Measurements from ENCODE around the gene ZC3H13. TPM values are rescaled to one million over a fixed set of nuclear protein-coding genes. Genes with fewer than 3 reads are reported as not detected.

Gene ZC3H13
- total and polyA plus RNA-seq, 2 of the 8 experiments (the other 6 are each of a cell fraction or from before 2014, with no cell fraction given): 5.1 to 57.8 TPM

GRCh38 chr13:46022481-46022880 lies 30.1 kb downstream of the ZC3H13 start:
- no peak overlapping the region for H3K14ac ChIP-seq (ENCODE audit: insufficient read length)
- H3K79me1 ChIP-seq (ENCODE audit: low read depth, low read length): peaks cover 2% of the 10 kb centered on the region; the same call in 1 of the 2 replicates
- H3K56ac ChIP-seq (replicated peaks; ENCODE audit: insufficient read length, low read depth, low read length): no peak overlapping the region
- no peaks in the 10 kb centered on the region for H3K4me1 ChIP-seq (replicated peaks in 1 of 4; ENCODE audit: control insufficient read depth in 3 of 4, insufficient read depth in 4 of 4, low read length in 3 of 4)
- no peak overlapping the region for H2BK15ac ChIP-seq (ENCODE audit: low read length)
- H4K5ac ChIP-seq (ENCODE audit: insufficient read length, low read depth, low read length): no peak overlapping the region
- no peak overlapping the region for H3K27ac ChIP-seq (ENCODE audit: low read depth, low read length)
- ChIA-PET POLR2A (ENCODE audit: partially characterized antibody) (no interaction called here), CTCF (ENCODE audit: partially characterized antibody) (no interaction called here)
- no peak overlapping the region for H3K4me2 ChIP-seq (ENCODE audit: insufficient read depth in 1 of 2, low read depth in 2 of 2, low read length in 2 of 2)
- H3K18ac ChIP-seq (ENCODE audit: extremely low read depth, low read length): no peak overlapping the region
- peaks cover 0 to 8% of the 10 kb centered on the region in 2 experiments; a peak in 1 of 4 replicates for H3K79me2 ChIP-seq (ENCODE audit: control insufficient read depth in 1 of 2, insufficient read depth in 2 of 2, low read length in 2 of 2)
- H3K23ac ChIP-seq (ENCODE audit: insufficient read length): no peak overlapping the region
- H3K36me3 ChIP-seq (ENCODE audit: control insufficient read depth in 2 of 4, insufficient read depth in 4 of 4, low read length in 3 of 4): peaks cover 0 to 15% (median 4%) of the 10 kb centered on the region in 4 experiments; a peak in 5 of 8 replicates
- H2BK5ac ChIP-seq (ENCODE audit: low read depth, low read length): no peak overlapping the region
- H3K27me3 ChIP-seq (replicated peaks in 1 of 4; ENCODE audit: control insufficient read depth in 3 of 4, extremely low read depth in 1 of 4, insufficient read depth in 3 of 4, low read length in 3 of 4): no peaks in the 10 kb centered on the region
- H2AFZ ChIP-seq (ENCODE audit: low read length): no peak overlapping the region
- H2BK120ac ChIP-seq (replicated peaks; ENCODE audit: low read depth, low read length): no peak overlapping the region
- no peak overlapping the region for H3K4ac ChIP-seq (replicated peaks; ENCODE audit: insufficient read length, low read depth, low read length)
- H2BK12ac ChIP-seq (ENCODE audit: low read depth, low read length): no peak overlapping the region
- H3K23me2 ChIP-seq (ENCODE audit: low read depth, low read length): no peaks in the 10 kb centered on the region
- DNase-seq (ENCODE audit: low read depth in 1 of 2, low spot score in 2 of 2) (no peak), FAIRE-seq (no peak)
- no peak overlapping the region for H2AK5ac ChIP-seq (ENCODE audit: low read depth, low read length)
- H4K8ac ChIP-seq (ENCODE audit: extremely low read depth, insufficient read depth, low read length): no peak overlapping the region
- H2BK20ac ChIP-seq (ENCODE audit: low read length): no peak overlapping the region
- no peaks in the 10 kb centered on the region for H3K9me3 ChIP-seq (ENCODE audit: insufficient read depth in 2 of 2, low read depth in 1 of 2, low read length in 1 of 2)
- H3K4me3 ChIP-seq (ENCODE audit: extremely low read depth in 1 of 4, insufficient read depth in 2 of 4, low read depth in 3 of 4, low read length in 4 of 4): no peak overlapping the region
- H4K20me1 ChIP-seq (replicated peaks in 1 of 2; ENCODE audit: control insufficient read depth in 1 of 2, insufficient read depth in 2 of 2, low read length in 2 of 2): peaks cover 0 to 2% of the 10 kb centered on the region in 2 experiments
- 94% methylated on average over 2 of the region's 2 CpGs; no CpG with 5 or more reads in 1 of the 2 experiments for WGBS, 2 experiments (ENCODE audit: extremely low coverage in 1 of 2, insufficient coverage in 1 of 2, insufficient read length in 1 of 2, insufficient replicate concordance in 2 of 2, low coverage in 1 of 2, low lambda C conversion rate in 2 of 2, missing lambda C conversion rate in 1 of 2)
- no peak overlapping the region for H4K91ac ChIP-seq (replicated peaks; ENCODE audit: insufficient read length, low read length)
- no peak overlapping the region for H3K9ac ChIP-seq (replicated peaks in 1 of 4; ENCODE audit: extremely low read depth in 1 of 4, low read depth in 3 of 4, low read length in 3 of 4)
- TF ChIP-seq NANOG (IDR thresholded peaks at IDR 0.05; ENCODE audit: insufficient read depth, low read depth, low read length, poor library complexity, severe bottlenecking) (no peak), SIX5 (IDR thresholded peaks at IDR 0.05; ENCODE audit: low read depth, low read length) (no peak), SP2 (IDR thresholded peaks at IDR 0.05; ENCODE audit: low read length) (no peak), SUZ12 (IDR thresholded peaks at IDR 0.05; ENCODE audit: low read length) (no peak), SP1 (IDR thresholded peaks at IDR 0.05; ENCODE audit: low read depth, low read length) (no peak), CBX5 (IDR thresholded peaks at IDR 0.05; ENCODE audit: low read depth, low read length) (no peak), USF2 (IDR thresholded peaks at IDR 0.05; ENCODE audit: low read length) (no peak), GABPA (IDR thresholded peaks at IDR 0.05; ENCODE audit: borderline replicate concordance, insufficient read depth, low read length) (no peak), E2F6 (IDR thresholded peaks at IDR 0.05) (no peak), EGR1 (IDR thresholded peaks at IDR 0.05; ENCODE audit: borderline replicate concordance, low read depth, low read length) (no peak), KDM5A (IDR thresholded peaks at IDR 0.05; ENCODE audit: low read length) (no peak), RNF2 (IDR thresholded peaks at IDR 0.05; ENCODE audit: borderline replicate concordance, low read depth, low read length, missing control alignments, poor library complexity, severe bottlenecking) (no peak)

All from H1 (cell line).